Measurements from ENCODE around the gene EHBP1. TPM values are rescaled to one million over a fixed set of nuclear protein-coding genes. Genes with fewer than 3 reads are reported as not detected.

The EHBP1 gene
- total and polyA plus RNA-seq, 2 donors (not counting 3 experiments of a cell fraction or from before 2014, with no cell fraction given), result 8.4 to 34.8 TPM

GRCh38 chr2:63081404-63081803 lies 375.9 kb downstream of the EHBP1 start:
- H3K4me2 ChIP-seq (ENCODE audit: insufficient read depth, low read length), result no peak overlapping the region
- no peak overlapping the region for H3K9ac ChIP-seq (replicated peaks; ENCODE audit: extremely low read depth, insufficient read depth, low read length)
- H3K9me1 ChIP-seq (replicated peaks; ENCODE audit: control insufficient read depth, extremely low read depth, insufficient read depth, low read length), result no peaks in the 10 kb centered on the region
- no peak overlapping the region for H3K27ac ChIP-seq (ENCODE audit: insufficient read depth, low read depth, low read length)
- DNase-seq (ENCODE audit: low read depth, low spot score) (no peak), FAIRE-seq (no peak)
- intact Hi-C loops (cut with micrococcal nuclease), result no loop called here
- H2AFZ ChIP-seq (ENCODE audit: low read depth, low read length), result no peak overlapping the region
- H3K79me2 ChIP-seq (ENCODE audit: control insufficient read depth, insufficient read depth, low read length), result no peaks in the 10 kb centered on the region
- H4K20me1 ChIP-seq (replicated peaks; ENCODE audit: control insufficient read depth, extremely low read depth, insufficient read depth, low read length), result no peaks in the 10 kb centered on the region
- peaks cover 5 to 18% of the 10 kb centered on the region in 2 experiments for H3K27me3 ChIP-seq (ENCODE audit: control insufficient read depth in 2 of 2, insufficient read depth in 2 of 2, low read length in 2 of 2)
- no peaks in the 10 kb centered on the region for H3K36me3 ChIP-seq (ENCODE audit: control insufficient read depth in 2 of 2, extremely low read depth in 1 of 2, insufficient read depth in 2 of 2, low read length in 2 of 2)
- ChIA-PET POLR2A (no interaction called here), CTCF (no interaction called here)
- H3K9me3 ChIP-seq (replicated peaks; ENCODE audit: control insufficient read depth, insufficient read depth, low read length), result no peaks in the 10 kb centered on the region
- no TSS peak for BruUV-seq (replicated peaks)
- no peak overlapping the region for H3K4me3 ChIP-seq (replicated peaks in 1 of 3; ENCODE audit: insufficient read depth in 1 of 3, low read depth in 1 of 3, low read length in 3 of 3)
- dilution Hi-C loops (cut with MboI; ENCODE audit: extremely low pct_ligation_motif_present, low sequenced_read_pairs), result no loop called here
- no peaks in the 10 kb centered on the region for H3K4me1 ChIP-seq (ENCODE audit: control insufficient read depth, extremely low read depth, insufficient read depth, low read length)
- no peak for TF ChIP-seq MYC (IDR thresholded peaks at IDR 0.05; ENCODE audit: low read depth, low read length)
- TF ChIP-seq POLR2A (IDR thresholded peaks at IDR 0.05; ENCODE audit: low read depth, low read length), result no peak
- no peak for TF ChIP-seq FOS (IDR thresholded peaks at IDR 0.05; ENCODE audit: borderline replicate concordance, insufficient read depth, low read length)
- TF ChIP-seq GATA2 (IDR thresholded peaks at IDR 0.05; ENCODE audit: insufficient read depth, insufficient read length, low read depth, low read length), result no peak
- TF ChIP-seq POLR2AphosphoS5 (IDR thresholded peaks at IDR 0.05; ENCODE audit: insufficient read depth, low read depth, low read length), result no peak
- TF ChIP-seq EZH2 (IDR thresholded peaks at IDR 0.05; ENCODE audit: borderline replicate concordance, low read depth, low read length, severe bottlenecking), result no peak
- TF ChIP-seq CTCF (IDR thresholded peaks at IDR 0.05; ENCODE audit: extremely low read depth in 1 of 2, insufficient read depth in 1 of 2, low read depth in 1 of 2, low read length in 2 of 2), result no peak
